A673 (cell line): ENCODE results near the gene ATP4A. TPM values are rescaled to one million over a fixed set of nuclear protein-coding genes. Genes with fewer than 3 reads are reported as not detected.
"Not testable (repeated sequence)": the region's sequence is repeated elsewhere in the genome, so short reads cannot be mapped to it uniquely, and the experiment has no call there.

Experiments used
- BruUV-seq: library from RNA; stranded (reverse); fragments of 400-500 nt; replicated peaks from 2 replicates; lab custom pipeline; 2021; lab: Mats Ljungman, UMichigan
- CTCF ChIA-PET: fragments of 300-600 bp; sonication (Branson Sonifier 250); formaldehyde crosslinking; loops from one replicate; lab custom pipeline; 2022; ENCODE audit warnings: antibody characterized with exemption; lab: Charles Lee
- POLR2A ChIA-PET: fragments of 300-600 bp; sonication (Branson Sonifier 250); formaldehyde crosslinking; loops from one replicate; lab custom pipeline; 2022; ENCODE audit warnings: antibody characterized with exemption; ENCODE audit not compliant: low non-redundant PET; lab: Charles Lee
- DNase-seq: peaks from one replicate; pipeline ENCODE4 v3.0.0-alpha.2; 2015; ENCODE audit warnings: low spot score
- H3K27ac ChIP-seq: fragments of 200-600 bp; sonication (generic); 2 replicates; pipeline ENCODE4 v1.5.1; 2016; ENCODE audit warnings: mixed run types, low read depth, mild to moderate bottlenecking, mixed read lengths, antibody characterized with exemption, low read length; ENCODE audit not compliant: poor library complexity, severe bottlenecking
- H3K27me3 ChIP-seq: fragments of 200-600 bp; sonication (generic); replicated peaks from 2 replicates; pipeline ENCODE4 v1.6.1; 2017; ENCODE audit warnings: mixed run types, low read depth, mild to moderate bottlenecking, mixed read lengths, antibody characterized with exemption, low read length; ENCODE audit not compliant: insufficient read depth, poor library complexity
- H3K36me3 ChIP-seq: fragments of 200-600 bp; sonication (generic); 2 replicates; pipeline ENCODE4 v1.6.1; 2016; ENCODE audit warnings: mixed run types, mild to moderate bottlenecking, mixed read lengths, antibody characterized with exemption, low read length; ENCODE audit not compliant: insufficient read depth, poor library complexity, severe bottlenecking
- H3K4me1 ChIP-seq: fragments of 200-600 bp; sonication (generic); 2 replicates; pipeline ENCODE4 v1.6.1; 2017; ENCODE audit warnings: mixed run types, mild to moderate bottlenecking, mixed read lengths, antibody characterized with exemption, low read length; ENCODE audit not compliant: insufficient read depth, poor library complexity, severe bottlenecking
- H3K4me3 ChIP-seq: fragments of 200-600 bp; sonication (generic); 2 replicates; pipeline ENCODE4 v1.5.1; 2016; ENCODE audit warnings: low read depth, mixed run types, mild to moderate bottlenecking, mixed read lengths, low read length; ENCODE audit not compliant: poor library complexity, severe bottlenecking
- H3K9me3 ChIP-seq: fragments of 200-600 bp; sonication (generic); 2 replicates; pipeline ENCODE4 v1.6.1; 2016; ENCODE audit warnings: mixed run types, low read depth, mild to moderate bottlenecking, mixed read lengths, antibody characterized with exemption, low read length; ENCODE audit not compliant: poor library complexity, severe bottlenecking
- EZH2 ChIP-seq: fragments of 200-600 bp; sonication (generic); IDR thresholded peaks from 2 replicates; pipeline ENCODE4 v1.6.1; 2017; ENCODE audit warnings: borderline replicate concordance, low read depth, mild to moderate bottlenecking, mixed read lengths, antibody characterized with exemption, low read length; ENCODE audit not compliant: poor library complexity, severe bottlenecking
- intact Hi-C: fragments of 100-400 bp; cut with micrococcal nuclease; formaldehyde crosslinking; loops from one replicate; pipeline ENCODE4 v1.10.0; 2022; ENCODE audit not compliant: unreplicated experiment
- total RNA-seq: library from RNA; stranded (reverse); gene quantifications from 2 replicates; pipeline ENCODE4 v1.2.3, GENCODE V29; 2021
- TF ChIP-seq, protein P1 (sequence below): fragments of 300-800, 200-600 bp; sonication (generic); conservative IDR thresholded peaks from 2 replicates; pipeline ENCODE4 v1.5.1; 2017; ENCODE audit warnings: low read depth, mild to moderate bottlenecking, antibody characterized with exemption, low read length, moderate library complexity, mixed read lengths

ATP4A gene
- total RNA-seq, 1 experiment from 2014 or later = not detected

DNA sequence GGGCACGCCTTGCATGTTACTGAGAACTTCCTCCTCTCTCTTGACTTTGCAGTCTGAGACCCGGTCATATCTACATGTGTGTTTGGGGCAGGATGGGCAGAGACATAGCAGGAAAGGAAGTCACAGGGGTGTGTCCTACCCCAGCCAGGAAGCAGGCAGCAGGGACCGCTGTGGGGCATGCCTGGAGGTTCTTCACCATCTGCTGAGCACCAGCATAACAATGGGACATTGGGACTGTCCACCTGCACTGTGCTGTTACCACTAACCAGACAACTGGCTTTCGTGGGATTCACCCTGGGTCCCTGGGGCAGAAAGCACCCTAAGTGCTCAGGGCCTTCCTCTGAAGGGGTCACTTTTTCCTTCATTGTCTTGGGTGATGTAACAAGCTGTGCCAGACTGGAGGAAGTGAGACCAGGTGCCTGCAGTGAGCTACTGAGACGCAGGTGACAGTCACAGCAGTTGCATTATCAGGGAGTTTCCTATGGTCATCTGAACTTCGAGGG, 46.4 kb upstream of the ATP4A start:
- Histone ChIP-seq H3K4me3 (no peak overlapping the region), H3K27ac (no peak overlapping the region), H3K36me3 (no peaks in the 10 kb centered on the region), H3K4me1 (peaks cover 6% of the 10 kb centered on the region), H3K9me3 (peaks cover 8% of the 10 kb centered on the region), H3K27me3 (no peaks in the 10 kb centered on the region)
- intact Hi-C loops = no loop called here
- CTCF ChIA-PET = no interaction called here
- TF ChIP-seq EZH2 = no peak
- TF ChIP-seq, protein P1, sequence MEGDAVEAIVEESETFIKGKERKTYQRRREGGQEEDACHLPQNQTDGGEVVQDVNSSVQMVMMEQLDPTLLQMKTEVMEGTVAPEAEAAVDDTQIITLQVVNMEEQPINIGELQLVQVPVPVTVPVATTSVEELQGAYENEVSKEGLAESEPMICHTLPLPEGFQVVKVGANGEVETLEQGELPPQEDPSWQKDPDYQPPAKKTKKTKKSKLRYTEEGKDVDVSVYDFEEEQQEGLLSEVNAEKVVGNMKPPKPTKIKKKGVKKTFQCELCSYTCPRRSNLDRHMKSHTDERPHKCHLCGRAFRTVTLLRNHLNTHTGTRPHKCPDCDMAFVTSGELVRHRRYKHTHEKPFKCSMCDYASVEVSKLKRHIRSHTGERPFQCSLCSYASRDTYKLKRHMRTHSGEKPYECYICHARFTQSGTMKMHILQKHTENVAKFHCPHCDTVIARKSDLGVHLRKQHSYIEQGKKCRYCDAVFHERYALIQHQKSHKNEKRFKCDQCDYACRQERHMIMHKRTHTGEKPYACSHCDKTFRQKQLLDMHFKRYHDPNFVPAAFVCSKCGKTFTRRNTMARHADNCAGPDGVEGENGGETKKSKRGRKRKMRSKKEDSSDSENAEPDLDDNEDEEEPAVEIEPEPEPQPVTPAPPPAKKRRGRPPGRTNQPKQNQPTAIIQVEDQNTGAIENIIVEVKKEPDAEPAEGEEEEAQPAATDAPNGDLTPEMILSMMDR = no peak
- BruUV-seq = no TSS peak
- DNase-seq = no peak
- POLR2A ChIA-PET = no interaction called here

DNA sequence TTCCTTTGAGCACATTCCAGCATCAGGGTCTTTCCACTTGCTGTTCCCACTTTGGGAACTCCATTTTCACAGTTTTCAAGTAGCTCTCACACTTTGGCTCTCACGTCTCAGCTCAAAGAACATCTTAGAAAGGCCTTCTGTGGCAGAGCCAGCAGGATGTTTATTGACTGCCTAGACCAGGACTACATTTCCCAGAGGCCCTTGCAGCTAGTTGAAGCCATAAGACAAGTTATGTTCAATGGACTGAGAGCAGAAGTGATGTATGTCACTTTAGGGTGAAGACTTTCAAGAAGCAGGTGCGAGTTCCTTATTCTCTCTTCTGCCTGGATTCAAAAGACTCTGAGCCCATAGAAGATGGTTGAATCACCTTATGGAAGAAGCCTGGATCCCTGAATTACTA, 44.8 kb upstream of the ATP4A start:
- intact Hi-C loops = no loop called here
- BruUV-seq = no TSS peak
- ChIA-PET CTCF (no interaction called here), POLR2A (no interaction called here)
- DNase-seq = no peak
- Histone ChIP-seq H3K36me3 (no peaks in the 10 kb centered on the region), H3K9me3 (peaks cover 8% of the 10 kb centered on the region), H3K27ac (no peak overlapping the region), H3K4me3 (no peak overlapping the region), H3K4me1 (peaks cover 2% of the 10 kb centered on the region), H3K27me3 (no peaks in the 10 kb centered on the region)
- TF ChIP-seq, protein P1 = no peak
- no peak for TF ChIP-seq EZH2

DNA sequence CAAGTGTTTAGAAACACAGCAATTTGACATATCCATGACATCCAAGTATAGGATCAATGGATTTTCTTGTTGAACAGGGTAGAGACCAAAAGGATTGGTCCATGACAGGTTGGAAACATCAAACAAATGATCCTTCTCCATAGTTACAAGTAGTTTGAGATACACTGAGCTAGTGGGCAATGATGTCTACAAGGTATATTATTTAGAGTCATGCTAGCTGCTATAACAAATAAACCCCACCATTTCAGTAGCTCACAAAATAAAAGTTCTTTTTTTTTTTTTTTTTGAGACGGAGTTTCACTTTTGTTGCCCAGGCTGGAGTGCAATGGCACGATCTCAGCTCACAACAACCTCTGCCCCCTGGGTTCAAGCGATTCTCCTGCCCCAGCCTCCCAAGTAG, 44.2 kb upstream of the ATP4A start:
- ChIA-PET POLR2A (no interaction called here), CTCF (no interaction called here)
- Histone ChIP-seq H3K4me1 (no peaks in the 10 kb centered on the region), H3K9me3 (peaks cover 8% of the 10 kb centered on the region), H3K27ac (no peak overlapping the region), H3K27me3 (no peaks in the 10 kb centered on the region), H3K36me3 (no peaks in the 10 kb centered on the region), H3K4me3 (no peak overlapping the region)
- no peak for DNase-seq
- no TSS peak for BruUV-seq
- TF ChIP-seq, protein P1 = no peak
- TF ChIP-seq EZH2 = no peak
- intact Hi-C loops = no loop called here

DNA sequence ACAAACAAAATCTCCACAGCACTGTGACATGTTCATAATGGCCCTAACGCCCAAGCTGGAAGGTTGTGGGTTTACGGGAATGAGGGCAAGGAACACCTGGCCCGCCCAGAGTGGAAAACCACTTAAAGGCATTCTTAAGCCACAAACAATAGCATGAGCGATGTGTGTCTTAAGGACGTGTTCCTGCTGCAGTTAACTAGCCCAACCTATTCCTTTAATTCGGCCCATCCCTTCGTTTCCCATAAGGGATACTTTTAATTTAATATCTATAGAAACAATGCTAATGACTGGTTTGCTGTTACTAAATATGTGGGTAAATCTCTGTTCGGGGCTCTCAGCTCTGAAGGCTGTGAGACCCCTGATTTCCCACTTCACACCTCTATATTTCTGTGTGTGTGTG, 43.7 kb upstream of the ATP4A start:
- CTCF ChIA-PET, DNase-seq, H3K27me3 ChIP-seq, H3K4me3 ChIP-seq, BruUV-seq, POLR2A ChIA-PET, H3K4me1 ChIP-seq, H3K36me3 ChIP-seq, intact Hi-C loops, H3K9me3 ChIP-seq, H3K27ac ChIP-seq: not testable (repeated sequence)

DNA sequence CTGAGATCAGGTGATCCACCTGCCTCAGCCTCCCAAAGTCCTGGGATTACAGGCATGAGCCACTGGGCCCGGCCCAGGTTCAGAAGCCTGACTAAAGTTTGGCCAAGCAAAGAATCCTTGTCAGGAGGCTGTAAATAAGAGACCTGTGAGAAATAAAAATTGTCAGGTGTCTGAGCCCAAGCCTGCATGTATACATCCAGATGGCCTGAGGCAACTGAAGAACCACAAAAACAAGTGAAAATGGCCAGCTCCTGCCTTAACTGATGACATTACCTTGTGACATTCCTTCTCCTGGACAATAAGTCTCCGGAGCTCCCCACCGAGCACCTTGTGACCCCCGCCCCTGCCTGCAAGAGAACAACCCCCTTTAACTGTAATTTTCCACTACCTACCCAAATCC, 41.0 kb upstream of the ATP4A start:
- H3K36me3 ChIP-seq, DNase-seq, H3K9me3 ChIP-seq, H3K4me3 ChIP-seq, H3K4me1 ChIP-seq, H3K27me3 ChIP-seq, intact Hi-C loops, H3K27ac ChIP-seq, CTCF ChIA-PET, POLR2A ChIA-PET, BruUV-seq: not testable (repeated sequence)
